Mesothelial cell of epicardium (in vitro differentiated cells): ENCODE data around the gene SLC4A5. TPM values are rescaled to one million over a fixed set of nuclear protein-coding genes. Genes with fewer than 3 reads are reported as not detected.

ENCODE experiments used
- DNase-seq, 2 experiments: peaks; one replicate each; pipeline ENCODE4 v3.0.0; 2021; ENCODE audit warnings: low spot score in 2 of 2; ENCODE audit not compliant: unreplicated experiment in 2 of 2
- H3K27ac Mint-ChIP-seq: 2 replicates; pipeline ENCODE4 v1.8.0; 2021; ENCODE audit warnings: mixed read lengths
- H3K27me3 Mint-ChIP-seq: 2 replicates; pipeline ENCODE4 v1.8.0; 2021; ENCODE audit warnings: low read depth, mixed read lengths
- H3K36me3 Mint-ChIP-seq: 2 replicates; pipeline ENCODE4 v1.8.0; 2021; ENCODE audit warnings: mixed read lengths
- H3K4me1 Mint-ChIP-seq: 2 replicates; pipeline ENCODE4 v1.8.0; 2021; ENCODE audit warnings: mixed read lengths
- H3K4me3 Mint-ChIP-seq: 2 replicates; pipeline ENCODE4 v1.8.0; 2021; ENCODE audit warnings: mild to moderate bottlenecking, moderate library complexity, mixed read lengths
- H3K9me3 Mint-ChIP-seq: 2 replicates; pipeline ENCODE4 v1.8.0; 2021; ENCODE audit warnings: mixed read lengths
- total RNA-seq: library from RNA; stranded (reverse); gene quantifications from 3 replicates; pipeline ENCODE4 v1.2.1, GENCODE V29; 2021
- TF ChIP-seq, protein P1 (sequence below): fragments of 200-600 bp; sonication (generic); IDR thresholded peaks from one replicate; pipeline ENCODE4 v1.5.0; 2021; ENCODE audit warnings: antibody characterized with exemption; ENCODE audit not compliant: unreplicated experiment

Gene SLC4A5
- total RNA-seq, 1 donor from 2014 or later, result 9.3 TPM

DNA sequence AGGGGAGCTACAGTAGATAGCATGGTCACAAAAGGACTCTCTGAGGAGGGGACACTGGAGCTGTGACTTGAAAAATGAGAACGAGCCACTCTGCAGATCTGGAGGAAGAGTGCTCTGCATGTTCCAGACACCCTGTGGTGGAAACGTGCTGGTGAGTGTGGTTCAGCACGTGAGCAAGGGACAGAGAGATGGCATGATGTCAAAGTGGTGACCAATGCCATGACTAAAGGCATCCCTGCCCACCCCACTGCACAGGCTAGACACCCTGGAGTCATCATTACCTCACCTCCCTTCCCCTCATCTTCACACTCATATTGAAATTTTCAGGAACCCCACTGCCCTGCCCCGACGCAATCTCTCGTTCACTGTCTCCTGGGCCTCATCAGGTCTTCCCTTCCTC lies 56.5 kb downstream of the SLC4A5 start:
- Mint-ChIP-seq H3K9me3 (no peaks in the 10 kb centered on the region), H3K36me3 (no peaks in the 10 kb centered on the region), H3K27ac (no peak overlapping the region), H3K4me3 (no peak overlapping the region), H3K4me1 (no peaks in the 10 kb centered on the region), H3K27me3 (no peaks in the 10 kb centered on the region)
- no peak for DNase-seq
- TF ChIP-seq, protein P1, sequence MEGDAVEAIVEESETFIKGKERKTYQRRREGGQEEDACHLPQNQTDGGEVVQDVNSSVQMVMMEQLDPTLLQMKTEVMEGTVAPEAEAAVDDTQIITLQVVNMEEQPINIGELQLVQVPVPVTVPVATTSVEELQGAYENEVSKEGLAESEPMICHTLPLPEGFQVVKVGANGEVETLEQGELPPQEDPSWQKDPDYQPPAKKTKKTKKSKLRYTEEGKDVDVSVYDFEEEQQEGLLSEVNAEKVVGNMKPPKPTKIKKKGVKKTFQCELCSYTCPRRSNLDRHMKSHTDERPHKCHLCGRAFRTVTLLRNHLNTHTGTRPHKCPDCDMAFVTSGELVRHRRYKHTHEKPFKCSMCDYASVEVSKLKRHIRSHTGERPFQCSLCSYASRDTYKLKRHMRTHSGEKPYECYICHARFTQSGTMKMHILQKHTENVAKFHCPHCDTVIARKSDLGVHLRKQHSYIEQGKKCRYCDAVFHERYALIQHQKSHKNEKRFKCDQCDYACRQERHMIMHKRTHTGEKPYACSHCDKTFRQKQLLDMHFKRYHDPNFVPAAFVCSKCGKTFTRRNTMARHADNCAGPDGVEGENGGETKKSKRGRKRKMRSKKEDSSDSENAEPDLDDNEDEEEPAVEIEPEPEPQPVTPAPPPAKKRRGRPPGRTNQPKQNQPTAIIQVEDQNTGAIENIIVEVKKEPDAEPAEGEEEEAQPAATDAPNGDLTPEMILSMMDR, result no peak

DNA sequence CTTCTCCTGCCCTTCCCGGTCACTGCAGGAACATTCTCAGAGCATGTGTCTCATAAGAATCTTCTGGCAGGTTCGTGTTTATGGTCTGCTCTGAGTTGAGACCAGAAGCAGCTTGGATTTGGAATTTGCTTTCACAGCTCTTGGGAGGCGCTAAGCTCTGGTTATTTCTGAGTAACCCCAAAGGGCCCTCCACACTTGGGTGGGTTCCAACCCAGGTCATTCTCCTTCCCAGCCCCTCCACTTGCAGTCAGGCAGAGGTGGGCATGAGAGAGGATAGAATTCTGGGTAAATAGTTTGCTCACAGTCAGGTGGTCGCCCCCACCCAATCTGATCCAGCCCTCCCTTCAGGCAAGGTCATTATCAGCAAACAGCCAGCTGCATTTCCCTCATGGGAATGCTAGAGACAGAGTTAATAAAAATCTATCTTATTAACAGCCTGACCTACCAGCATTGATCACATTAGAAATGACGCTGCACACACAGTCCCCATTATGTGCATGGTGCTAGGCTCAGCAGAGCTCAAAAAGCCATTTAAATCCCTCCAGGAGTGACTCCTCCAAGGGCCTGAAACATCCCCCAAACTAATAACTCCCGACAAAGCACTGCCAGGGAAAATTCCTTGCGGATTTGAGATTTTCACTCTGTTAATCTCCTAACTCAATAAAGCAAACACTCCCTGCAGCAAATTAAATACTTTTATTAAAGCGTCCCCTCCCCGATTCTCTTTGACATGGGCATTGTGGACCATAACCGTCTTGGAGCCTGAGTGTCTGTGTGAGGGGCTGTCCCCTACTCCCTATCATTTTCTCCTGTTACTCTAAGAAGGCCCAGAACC lies 61.9 kb downstream of the SLC4A5 start:
- Mint-ChIP-seq H3K27ac (no peak overlapping the region), H3K36me3 (no peaks in the 10 kb centered on the region), H3K9me3 (no peaks in the 10 kb centered on the region), H3K4me3 (no peak overlapping the region), H3K4me1 (no peaks in the 10 kb centered on the region), H3K27me3 (peaks cover 34% of the 10 kb centered on the region)
- no peak for DNase-seq
- TF ChIP-seq, protein P1, result no peak

DNA sequence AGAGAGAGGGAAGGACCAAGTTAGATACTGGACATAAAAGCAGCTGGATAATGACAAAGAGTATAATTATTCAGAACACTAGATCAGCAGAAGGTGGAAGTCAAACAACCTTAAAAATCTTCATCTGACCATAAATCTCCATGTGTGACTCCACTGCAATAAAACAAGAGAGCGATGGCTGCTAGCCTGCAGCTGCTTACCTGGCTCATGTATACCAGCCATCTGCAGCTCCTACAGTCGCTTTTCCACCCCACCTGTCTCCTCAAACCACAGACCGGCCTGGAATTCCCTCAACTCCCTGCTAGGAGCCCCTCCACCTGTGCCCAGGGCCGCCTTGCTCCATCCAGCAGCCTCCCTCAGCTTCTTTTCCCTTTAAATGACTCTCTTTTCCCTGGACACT lies 64.5 kb downstream of the SLC4A5 start:
- Mint-ChIP-seq H3K27me3 (peaks cover 43% of the 10 kb centered on the region), H3K27ac (no peak overlapping the region), H3K4me1 (no peaks in the 10 kb centered on the region), H3K36me3 (no peaks in the 10 kb centered on the region), H3K4me3 (no peak overlapping the region), H3K9me3 (no peaks in the 10 kb centered on the region)
- TF ChIP-seq, protein P1, result no peak
- no peak for DNase-seq

DNA sequence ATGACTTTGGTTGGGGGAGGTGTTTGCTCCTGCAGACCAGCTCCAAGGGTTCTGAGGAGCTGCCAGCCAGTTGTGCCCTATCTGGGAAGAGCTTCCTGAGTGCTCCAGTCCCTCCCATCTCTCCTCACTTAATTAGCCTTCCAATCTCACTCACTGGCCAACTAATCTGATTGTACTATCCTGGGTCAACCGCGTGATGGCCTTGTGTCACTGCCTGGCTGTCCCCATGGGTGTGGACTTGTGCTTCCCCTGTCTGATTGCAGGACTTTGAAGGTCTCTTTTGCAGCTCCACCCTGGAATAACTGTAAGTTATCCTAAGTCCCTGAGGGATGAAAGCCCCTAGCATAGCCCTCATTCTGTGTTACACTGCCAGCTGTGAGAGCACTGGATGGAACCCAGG lies 65.0 kb downstream of the SLC4A5 start:
- TF ChIP-seq, protein P1, result no peak
- Mint-ChIP-seq H3K36me3 (no peaks in the 10 kb centered on the region), H3K9me3 (no peaks in the 10 kb centered on the region), H3K4me3 (no peak overlapping the region), H3K27ac (no peak overlapping the region), H3K27me3 (peaks cover 43% of the 10 kb centered on the region), H3K4me1 (no peaks in the 10 kb centered on the region)
- no peak for DNase-seq

DNA sequence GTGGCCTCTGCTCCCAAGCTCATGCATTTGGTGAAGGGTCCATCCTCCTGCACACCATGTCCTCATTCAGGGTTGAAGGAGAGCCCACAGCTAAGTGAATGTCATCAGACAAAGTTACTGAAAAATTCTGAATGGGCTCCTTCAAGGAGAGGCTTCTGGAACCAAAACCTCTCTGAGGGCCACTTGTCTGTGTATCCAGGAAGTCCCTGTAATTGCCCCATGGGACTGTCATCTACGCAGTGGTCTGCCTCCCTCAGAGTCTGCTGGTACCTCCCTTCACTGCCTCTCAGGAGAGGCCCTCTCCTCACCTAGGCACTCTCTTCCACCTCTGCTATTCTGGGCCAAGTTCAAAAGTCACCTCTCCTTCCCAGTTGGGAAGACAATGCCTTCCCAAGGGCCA lies 68.0 kb downstream of the SLC4A5 start:
- Mint-ChIP-seq H3K4me1 (no peaks in the 10 kb centered on the region), H3K27ac (no peak overlapping the region), H3K9me3 (no peaks in the 10 kb centered on the region), H3K4me3 (no peak overlapping the region), H3K36me3 (no peaks in the 10 kb centered on the region), H3K27me3 (peaks cover 50% of the 10 kb centered on the region)
- TF ChIP-seq, protein P1, result no peak
- no peak for DNase-seq
